Measurements from ENCODE around the gene ASCL2.

Gene ASCL2

DNA sequence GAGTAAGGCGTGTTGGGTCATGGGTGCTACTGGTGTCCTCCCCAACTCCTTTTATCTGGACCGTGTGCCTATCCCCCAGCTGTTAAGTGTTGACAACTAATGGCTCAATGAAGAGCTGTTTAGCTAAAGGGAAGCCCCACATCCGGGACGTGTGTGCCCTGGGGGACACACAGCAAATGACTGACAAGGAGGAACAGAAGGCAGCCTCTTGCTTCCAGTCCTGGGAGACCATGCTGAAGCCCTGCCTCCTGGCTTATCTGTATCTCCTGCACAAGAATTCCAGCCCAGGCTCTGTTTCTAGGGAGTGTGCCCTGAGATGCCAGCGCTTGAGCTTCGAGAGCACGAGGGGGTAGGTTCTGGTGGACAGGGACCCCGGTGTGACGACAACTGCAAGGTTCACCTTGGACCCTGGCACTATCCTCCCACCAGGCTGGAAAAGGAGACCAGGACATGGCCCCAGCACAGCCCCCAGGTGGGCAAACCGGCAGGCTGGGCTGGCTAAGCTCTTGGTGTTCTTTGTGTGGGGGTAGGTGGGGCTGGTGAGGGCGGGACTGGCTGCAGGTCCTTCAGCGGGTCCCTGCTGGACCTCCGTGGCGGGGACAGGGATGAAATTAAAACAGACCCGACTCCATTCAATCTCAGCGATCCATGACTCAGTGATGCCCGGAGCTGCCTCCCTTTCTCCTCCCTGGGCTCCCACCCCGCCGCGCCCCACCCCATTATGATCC is 21.0 kb downstream of the ASCL2 start:
- Histone ChIP-seq H3K9ac (ENCODE audit: low read length) (no peak overlapping the region), H3K4me1 (ENCODE audit: control insufficient read depth in 1 of 2, insufficient read depth in 2 of 2, low read length in 2 of 2) (peaks cover 7 to 10% of the 10 kb centered on the region in 2 experiments), H3K9me3 (ENCODE audit: insufficient read depth, low read depth, low read length) (no peaks in the 10 kb centered on the region), H4K8ac (ENCODE audit: low read depth, low read length) (no peak overlapping the region), H3K27ac (ENCODE audit: low read depth, low read length) (no peak overlapping the region), H3K36me3 (ENCODE audit: control insufficient read depth in 1 of 2, insufficient read depth in 2 of 2, low read length in 2 of 2) (no peaks in the 10 kb centered on the region), H3K4me2 (ENCODE audit: low read length) (no peak overlapping the region), H3K18ac (ENCODE audit: low read length) (no peak overlapping the region), H2AK5ac (ENCODE audit: low read length) (no peak overlapping the region), H2BK5ac (ENCODE audit: low read depth, low read length, poor library complexity) (no peak overlapping the region), H3K4ac (ENCODE audit: low read depth, low read length) (no peak overlapping the region), H3K79me1 (ENCODE audit: low read length) (no peaks in the 10 kb centered on the region), H4K91ac (ENCODE audit: low read depth, low read length) (no peak overlapping the region), H3K4me3 (ENCODE audit: low read depth, low read length) (no peak overlapping the region), H2BK120ac (ENCODE audit: insufficient read depth, low read length, poor library complexity) (no peak overlapping the region), H3K79me2 (ENCODE audit: control insufficient read depth, insufficient read depth, low read length, poor library complexity) (no peaks in the 10 kb centered on the region), H3K14ac (ENCODE audit: low read length) (no peak overlapping the region), H3K23ac (ENCODE audit: low read length) (no peak overlapping the region), H4K12ac (ENCODE audit: low read depth, low read length) (no peak overlapping the region), H2AFZ (ENCODE audit: insufficient read depth, low read length, poor library complexity) (no peak overlapping the region), H2BK12ac (ENCODE audit: low read length) (no peak overlapping the region), H3K27me3 (ENCODE audit: insufficient read depth, low read length) (no peaks in the 10 kb centered on the region)
- no CpG with 5 or more reads among the region's 20 CpGs for WGBS (ENCODE audit: extremely low coverage, insufficient coverage, insufficient read length)
- DNase-seq, result no peak

DNA sequence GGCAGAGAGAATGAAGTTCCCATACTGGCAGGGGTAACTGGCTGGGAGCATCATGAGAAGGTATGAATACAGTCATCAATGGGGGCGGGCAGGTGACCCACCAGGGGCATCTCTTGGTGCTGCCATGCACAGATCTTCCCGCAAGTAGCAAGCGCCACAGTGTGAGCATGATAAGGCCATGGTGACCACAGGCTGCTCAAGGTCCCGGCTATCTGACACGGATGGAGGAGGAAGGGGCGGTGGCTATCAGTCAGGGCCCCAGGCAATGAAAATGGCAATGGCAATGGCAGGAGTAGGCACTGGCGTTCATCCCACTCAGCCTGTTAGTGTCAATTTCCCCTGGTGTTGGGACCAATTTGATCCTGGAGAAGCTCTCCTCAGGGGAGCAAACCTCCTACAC is 21.6 kb downstream of the ASCL2 start:
- H3K27me3 ChIP-seq (ENCODE audit: insufficient read depth, low read length), result no peaks in the 10 kb centered on the region
- no peak overlapping the region for H3K4ac ChIP-seq (ENCODE audit: low read depth, low read length)
- H4K91ac ChIP-seq (ENCODE audit: low read depth, low read length), result no peak overlapping the region
- H3K79me2 ChIP-seq (ENCODE audit: control insufficient read depth, insufficient read depth, low read length, poor library complexity), result no peaks in the 10 kb centered on the region
- H4K12ac ChIP-seq (ENCODE audit: low read depth, low read length), result no peak overlapping the region
- H2AK5ac ChIP-seq (ENCODE audit: low read length), result no peak overlapping the region
- no peak overlapping the region for H2BK5ac ChIP-seq (ENCODE audit: low read depth, low read length, poor library complexity)
- no peak overlapping the region for H2BK12ac ChIP-seq (ENCODE audit: low read length)
- no peak for DNase-seq
- H3K4me3 ChIP-seq (ENCODE audit: low read depth, low read length), result no peak overlapping the region
- H3K9ac ChIP-seq (ENCODE audit: low read length), result no peak overlapping the region
- H2BK120ac ChIP-seq (ENCODE audit: insufficient read depth, low read length, poor library complexity), result no peak overlapping the region
- WGBS (ENCODE audit: extremely low coverage, insufficient coverage, insufficient read length), result no CpG with 5 or more reads among the region's 7 CpGs
- H3K14ac ChIP-seq (ENCODE audit: low read length), result no peak overlapping the region
- H4K8ac ChIP-seq (ENCODE audit: low read depth, low read length), result no peak overlapping the region
- no peak overlapping the region for H3K4me2 ChIP-seq (ENCODE audit: low read length)
- peaks cover 7 to 10% of the 10 kb centered on the region in 2 experiments for H3K4me1 ChIP-seq (ENCODE audit: control insufficient read depth in 1 of 2, insufficient read depth in 2 of 2, low read length in 2 of 2)
- H3K18ac ChIP-seq (ENCODE audit: low read length), result no peak overlapping the region
- H3K27ac ChIP-seq (ENCODE audit: low read depth, low read length), result no peak overlapping the region
- H3K36me3 ChIP-seq (ENCODE audit: control insufficient read depth in 1 of 2, insufficient read depth in 2 of 2, low read length in 2 of 2), result no peaks in the 10 kb centered on the region
- H3K9me3 ChIP-seq (ENCODE audit: insufficient read depth, low read depth, low read length), result no peaks in the 10 kb centered on the region
- H3K79me1 ChIP-seq (ENCODE audit: low read length), result no peaks in the 10 kb centered on the region
- H3K23ac ChIP-seq (ENCODE audit: low read length), result no peak overlapping the region
- H2AFZ ChIP-seq (ENCODE audit: insufficient read depth, low read length, poor library complexity), result no peak overlapping the region

DNA sequence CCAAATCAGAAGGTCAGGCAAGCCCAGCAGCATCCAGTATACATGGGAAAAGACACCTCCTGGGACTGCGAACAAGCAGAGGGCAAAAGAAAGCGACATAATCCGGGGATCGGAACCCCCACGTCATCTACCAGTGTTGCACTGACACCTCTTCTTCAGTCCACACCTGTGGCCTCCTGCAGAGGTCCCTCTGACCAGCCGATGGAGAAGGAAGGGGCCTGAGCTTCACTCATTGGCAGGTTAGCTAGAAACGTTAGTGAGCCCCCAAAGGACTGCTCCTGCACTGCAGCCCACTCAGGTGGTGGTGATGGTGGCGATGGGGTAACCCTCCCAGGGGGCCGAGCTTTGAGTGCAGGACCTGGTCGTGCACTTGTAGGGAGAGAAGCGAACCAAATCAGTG is 22.1 kb downstream of the ASCL2 start:
- H3K4me2 ChIP-seq (ENCODE audit: low read length), result no peak overlapping the region
- H3K27me3 ChIP-seq (ENCODE audit: insufficient read depth, low read length), result no peaks in the 10 kb centered on the region
- no peak overlapping the region for H3K9ac ChIP-seq (ENCODE audit: low read length)
- H2AFZ ChIP-seq (ENCODE audit: insufficient read depth, low read length, poor library complexity), result no peak overlapping the region
- WGBS (ENCODE audit: extremely low coverage, insufficient coverage, insufficient read length), result no CpG with 5 or more reads among the region's 11 CpGs
- H3K4me1 ChIP-seq (ENCODE audit: control insufficient read depth in 1 of 2, insufficient read depth in 2 of 2, low read length in 2 of 2), result peaks cover 7 to 10% of the 10 kb centered on the region in 2 experiments
- no peaks in the 10 kb centered on the region for H3K79me1 ChIP-seq (ENCODE audit: low read length)
- no peaks in the 10 kb centered on the region for H3K9me3 ChIP-seq (ENCODE audit: insufficient read depth, low read depth, low read length)
- H4K12ac ChIP-seq (ENCODE audit: low read depth, low read length), result no peak overlapping the region
- H3K79me2 ChIP-seq (ENCODE audit: control insufficient read depth, insufficient read depth, low read length, poor library complexity), result no peaks in the 10 kb centered on the region
- no peak for DNase-seq
- H3K23ac ChIP-seq (ENCODE audit: low read length), result no peak overlapping the region
- no peak overlapping the region for H3K4ac ChIP-seq (ENCODE audit: low read depth, low read length)
- H2BK5ac ChIP-seq (ENCODE audit: low read depth, low read length, poor library complexity), result no peak overlapping the region
- H2BK120ac ChIP-seq (ENCODE audit: insufficient read depth, low read length, poor library complexity), result no peak overlapping the region
- H3K18ac ChIP-seq (ENCODE audit: low read length), result no peak overlapping the region
- no peak overlapping the region for H4K8ac ChIP-seq (ENCODE audit: low read depth, low read length)
- H2BK12ac ChIP-seq (ENCODE audit: low read length), result no peak overlapping the region
- no peak overlapping the region for H3K4me3 ChIP-seq (ENCODE audit: low read depth, low read length)
- no peak overlapping the region for H3K14ac ChIP-seq (ENCODE audit: low read length)
- no peaks in the 10 kb centered on the region for H3K36me3 ChIP-seq (ENCODE audit: control insufficient read depth in 1 of 2, insufficient read depth in 2 of 2, low read length in 2 of 2)
- no peak overlapping the region for H2AK5ac ChIP-seq (ENCODE audit: low read length)
- no peak overlapping the region for H4K91ac ChIP-seq (ENCODE audit: low read depth, low read length)
- H3K27ac ChIP-seq (ENCODE audit: low read depth, low read length), result no peak overlapping the region

DNA sequence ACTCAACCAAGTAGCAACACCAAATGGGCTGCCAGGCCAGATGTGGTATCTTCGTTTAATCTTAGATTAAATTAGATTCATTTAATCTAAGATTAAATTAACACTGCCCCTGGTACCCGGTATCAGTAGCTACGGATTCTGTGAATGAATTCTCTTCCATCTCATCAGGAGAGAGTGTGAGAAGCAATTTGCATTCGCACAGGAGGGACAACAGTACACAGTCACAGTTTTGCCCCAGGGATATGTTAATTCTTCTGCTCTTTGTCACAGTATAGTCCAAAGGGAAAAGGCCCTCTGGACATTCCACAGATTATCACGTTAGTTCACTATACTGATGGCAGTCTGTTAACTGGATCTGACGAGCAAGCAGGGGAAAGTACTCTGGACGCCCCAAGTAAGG is 22.9 kb downstream of the ASCL2 start:
- WGBS (ENCODE audit: extremely low coverage, insufficient coverage, insufficient read length), result no CpG with 5 or more reads among the region's 7 CpGs
- H3K4me2 ChIP-seq (ENCODE audit: low read length), result no peak overlapping the region
- no peak overlapping the region for H3K4ac ChIP-seq (ENCODE audit: low read depth, low read length)
- H3K14ac ChIP-seq (ENCODE audit: low read length), result no peak overlapping the region
- peaks cover 7 to 10% of the 10 kb centered on the region in 2 experiments for H3K4me1 ChIP-seq (ENCODE audit: control insufficient read depth in 1 of 2, insufficient read depth in 2 of 2, low read length in 2 of 2)
- DNase-seq, result peak; percentile 80 to 98
- no peak overlapping the region for H2AK5ac ChIP-seq (ENCODE audit: low read length)
- no peaks in the 10 kb centered on the region for H3K9me3 ChIP-seq (ENCODE audit: insufficient read depth, low read depth, low read length)
- no peak overlapping the region for H3K27ac ChIP-seq (ENCODE audit: low read depth, low read length)
- no peaks in the 10 kb centered on the region for H3K36me3 ChIP-seq (ENCODE audit: control insufficient read depth in 1 of 2, insufficient read depth in 2 of 2, low read length in 2 of 2)
- no peaks in the 10 kb centered on the region for H3K27me3 ChIP-seq (ENCODE audit: insufficient read depth, low read length)
- H3K79me2 ChIP-seq (ENCODE audit: control insufficient read depth, insufficient read depth, low read length, poor library complexity), result no peaks in the 10 kb centered on the region
- no peak overlapping the region for H2AFZ ChIP-seq (ENCODE audit: insufficient read depth, low read length, poor library complexity)
- H4K12ac ChIP-seq (ENCODE audit: low read depth, low read length), result no peak overlapping the region
- H2BK5ac ChIP-seq (ENCODE audit: low read depth, low read length, poor library complexity), result no peak overlapping the region
- H3K4me3 ChIP-seq (ENCODE audit: low read depth, low read length), result no peak overlapping the region
- no peaks in the 10 kb centered on the region for H3K79me1 ChIP-seq (ENCODE audit: low read length)
- H3K9ac ChIP-seq (ENCODE audit: low read length), result no peak overlapping the region
- no peak overlapping the region for H3K18ac ChIP-seq (ENCODE audit: low read length)
- no peak overlapping the region for H3K23ac ChIP-seq (ENCODE audit: low read length)
- no peak overlapping the region for H4K8ac ChIP-seq (ENCODE audit: low read depth, low read length)
- H2BK120ac ChIP-seq (ENCODE audit: insufficient read depth, low read length, poor library complexity), result no peak overlapping the region
- no peak overlapping the region for H4K91ac ChIP-seq (ENCODE audit: low read depth, low read length)
- no peak overlapping the region for H2BK12ac ChIP-seq (ENCODE audit: low read length)
